Stimulated activated CD4-positive, alpha-beta T cell treated with anti-CD3 and anti-CD28 coated beads, Interleukin-1b, Interleukin-23, amount 100 ng/mL, for 1 hour (primary cell): Measurements from ENCODE around the gene FLT1.

Source experiments
- DNase-seq, 2 donors: peaks; one replicate each; pipeline ENCODE4 v3.0.0-alpha.2; 2020; ENCODE audit warnings: low read depth in 2 of 2

FLT1 gene

DNA sequence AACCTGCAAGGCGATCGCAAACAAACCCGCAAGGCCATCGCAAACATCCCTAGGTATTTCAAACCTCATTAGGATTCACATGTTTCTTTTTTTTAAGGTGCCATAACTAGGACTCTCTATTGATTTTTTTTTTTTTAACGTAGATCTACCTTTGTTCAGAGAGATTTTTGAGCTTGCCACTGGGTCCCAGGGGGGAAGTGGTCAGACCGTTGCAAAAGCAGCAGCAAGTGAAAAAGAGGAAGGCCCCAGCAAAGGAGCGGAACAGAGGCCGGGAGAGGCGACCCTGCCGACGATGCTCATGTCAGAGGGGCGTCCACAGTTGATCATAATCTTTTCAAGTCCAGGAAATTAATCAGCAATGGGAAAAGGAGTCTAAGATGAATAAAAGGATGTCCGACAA is 32.7 kb upstream of the FLT1 start:
- DNase-seq: no peak

DNA sequence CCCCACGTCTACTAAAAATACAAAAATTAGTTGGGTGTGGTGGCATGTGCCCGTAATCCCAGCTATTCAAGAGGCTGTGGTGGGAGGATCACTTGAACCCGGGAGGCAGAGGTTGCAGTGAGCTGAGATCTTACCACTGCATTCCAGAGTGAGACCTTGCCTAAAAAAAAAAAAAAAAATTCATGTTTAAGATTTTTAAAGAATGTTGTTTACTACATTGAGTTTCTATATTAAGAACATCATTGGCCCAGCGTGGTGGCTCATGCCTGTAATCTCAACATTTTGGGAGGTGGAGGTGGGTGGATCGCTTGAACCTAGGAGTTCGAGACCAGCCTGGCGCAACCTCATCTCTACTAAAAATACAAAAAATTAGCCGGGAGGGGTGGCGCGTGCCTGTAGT is 31.9 kb upstream of the FLT1 start:
- no peak for DNase-seq

DNA sequence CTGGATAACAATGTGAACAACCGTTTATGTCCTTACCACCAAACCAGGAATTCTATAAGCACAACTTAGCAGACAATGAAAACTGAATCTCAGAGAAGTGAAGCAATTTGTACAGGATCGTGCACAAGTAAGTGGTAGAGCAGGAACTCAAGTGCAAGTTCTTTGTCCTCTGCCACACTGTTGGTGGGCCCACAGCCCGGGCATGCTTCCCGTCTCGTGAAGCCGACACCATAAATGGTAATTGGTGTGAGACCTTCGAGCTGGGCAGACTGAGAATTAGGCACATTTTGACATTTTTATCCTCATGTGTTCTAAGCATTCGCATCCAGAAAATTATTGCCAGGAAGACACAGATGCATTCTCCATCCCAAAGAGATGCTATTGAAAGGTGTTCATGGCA is 27.9 kb upstream of the FLT1 start:
- DNase-seq: no peak

DNA sequence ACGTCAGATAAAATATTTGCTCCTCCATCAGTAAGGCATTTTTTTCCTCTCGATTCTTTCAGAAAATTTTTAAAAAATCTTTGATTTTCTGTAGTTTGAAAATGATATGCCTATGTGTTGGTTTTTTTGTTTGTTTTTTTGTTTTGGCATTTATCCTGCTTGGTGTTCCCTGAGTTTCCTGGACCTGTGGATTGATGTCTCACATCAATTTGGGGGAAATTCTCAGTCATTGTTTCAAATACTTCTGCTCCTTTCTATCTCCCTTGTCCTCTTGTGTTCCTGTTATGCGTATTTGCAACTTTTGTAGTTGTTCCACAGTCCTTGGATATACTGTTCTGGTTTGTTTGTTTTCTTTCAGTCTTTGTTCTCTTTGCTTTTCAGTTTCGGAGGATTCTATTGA is 18.8 kb upstream of the FLT1 start:
- DNase-seq: no peak

DNA sequence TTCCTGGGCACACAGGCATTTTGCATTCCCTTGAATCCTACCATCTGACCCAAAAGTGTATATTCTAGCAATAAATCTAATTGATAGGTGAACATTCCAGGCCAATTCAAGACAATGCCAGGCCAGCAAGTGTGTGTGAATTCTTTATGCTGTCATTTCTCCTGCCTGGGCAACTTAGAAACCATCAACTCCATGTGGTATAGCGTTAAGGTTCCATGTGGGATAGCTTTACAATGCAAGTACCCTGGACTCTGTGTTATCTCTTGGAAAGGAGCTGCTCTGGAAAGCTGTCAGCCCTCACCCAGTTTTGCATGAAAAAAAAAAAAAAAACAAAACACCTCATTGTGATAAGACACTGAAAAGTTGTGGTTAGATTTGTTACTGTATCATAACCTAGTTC is 15.6 kb upstream of the FLT1 start:
- DNase-seq: no peak

DNA sequence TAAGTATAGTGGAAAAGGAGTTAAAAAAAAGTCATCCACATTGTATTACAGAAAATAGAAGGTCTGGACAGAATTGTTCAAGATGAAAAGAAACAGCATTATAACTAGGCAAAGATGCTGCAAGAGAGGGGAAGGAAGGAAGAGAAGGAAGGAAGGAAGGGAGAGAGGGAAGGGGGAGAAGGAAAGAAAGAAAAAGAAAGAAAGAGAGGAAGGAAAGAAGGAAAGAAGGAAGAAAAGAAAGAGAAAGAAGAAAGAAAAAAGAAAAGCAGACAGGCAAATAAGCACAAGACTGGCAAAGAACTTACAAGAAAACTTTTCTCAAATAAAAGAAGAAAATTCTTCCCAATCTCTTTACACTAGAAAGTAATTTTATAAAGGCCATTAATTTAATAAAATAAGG is 15.1 kb upstream of the FLT1 start:
- DNase-seq: no peak

DNA sequence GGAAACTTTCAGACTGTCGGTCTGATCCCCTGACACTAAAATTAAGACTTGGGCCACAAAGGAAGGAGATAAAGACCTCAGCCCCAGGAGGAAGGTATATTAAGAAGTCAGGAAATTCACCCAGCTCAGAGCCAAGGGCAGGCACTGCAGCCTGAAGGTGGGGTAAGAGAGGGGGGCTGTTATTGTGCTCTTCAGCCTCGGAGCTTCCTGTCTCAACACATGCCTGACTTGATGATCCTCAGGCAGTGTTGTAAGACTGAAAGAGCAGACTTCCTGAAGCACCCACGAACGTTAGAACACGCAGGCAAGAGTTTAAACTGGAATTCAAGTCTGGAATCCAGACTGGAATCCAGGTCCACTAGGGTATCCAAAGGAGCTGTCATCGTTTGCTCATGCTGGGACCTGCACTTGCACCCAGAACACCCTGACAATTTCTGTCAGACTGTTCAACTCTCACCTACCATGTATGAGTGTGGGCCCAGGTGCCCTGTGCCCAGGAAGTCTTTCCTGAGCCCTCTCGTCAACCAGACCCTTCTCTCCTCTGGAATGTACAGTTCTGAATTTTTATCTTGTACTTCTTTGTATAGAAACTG is 10.7 kb upstream of the FLT1 start:
- DNase-seq: no peak

DNA sequence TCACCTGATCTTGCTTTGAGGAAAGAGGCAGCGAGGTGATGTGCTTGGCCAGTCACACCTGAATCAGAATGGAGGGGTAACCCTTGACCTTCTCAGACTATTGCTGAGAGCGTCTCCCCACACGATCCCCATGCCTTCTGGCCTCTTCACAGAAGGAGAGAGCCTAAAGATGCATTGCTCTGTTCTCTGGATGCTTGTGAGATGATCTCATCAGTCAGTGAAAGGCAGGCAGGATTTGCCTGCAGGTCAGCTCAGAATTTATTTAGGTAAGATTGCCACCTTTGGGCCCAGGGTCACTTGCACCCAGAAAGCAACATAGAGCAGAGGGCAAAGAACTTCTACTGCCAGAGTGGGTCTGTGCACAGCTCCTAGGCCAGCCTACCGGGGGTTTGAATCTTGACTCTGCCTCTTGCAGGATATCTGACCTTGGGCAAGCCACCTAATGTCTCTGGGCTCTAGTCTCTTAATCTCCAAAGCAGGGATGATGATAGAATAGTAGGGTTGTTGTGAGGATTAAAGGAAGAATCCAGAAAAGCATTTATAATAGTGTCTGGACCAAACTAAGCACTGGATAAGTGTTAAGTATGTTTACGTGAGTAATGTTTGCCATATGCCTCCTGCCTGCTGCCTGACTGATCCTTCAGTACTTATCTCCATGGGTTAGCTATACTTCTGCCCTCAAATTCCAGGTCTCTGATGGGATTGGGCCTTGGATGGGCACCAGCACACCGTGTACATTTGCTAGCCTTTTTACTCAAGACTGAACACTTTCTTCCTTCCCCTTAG is 8.4 kb upstream of the FLT1 start:
- no peak for DNase-seq

DNA sequence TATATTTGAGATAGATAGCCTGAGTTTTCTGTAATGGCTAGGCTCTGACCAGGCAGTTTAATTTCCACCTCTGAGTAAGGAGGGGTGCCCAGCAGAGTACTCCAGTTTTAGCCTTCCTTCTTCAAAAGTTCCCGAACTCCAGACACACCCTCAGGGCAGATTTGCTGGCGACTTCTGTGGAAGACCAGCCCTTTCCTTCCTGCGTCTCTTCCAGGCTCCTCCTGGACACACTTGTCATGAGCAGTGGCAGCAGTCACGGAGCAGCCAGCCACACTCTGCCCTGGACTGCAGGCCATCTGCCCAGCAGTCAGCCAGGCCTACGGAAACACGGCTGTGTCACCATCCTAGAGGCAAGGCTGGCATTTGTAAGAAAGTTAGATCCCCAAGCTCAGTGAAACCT is 6.6 kb upstream of the FLT1 start:
- DNase-seq: no peak

DNA sequence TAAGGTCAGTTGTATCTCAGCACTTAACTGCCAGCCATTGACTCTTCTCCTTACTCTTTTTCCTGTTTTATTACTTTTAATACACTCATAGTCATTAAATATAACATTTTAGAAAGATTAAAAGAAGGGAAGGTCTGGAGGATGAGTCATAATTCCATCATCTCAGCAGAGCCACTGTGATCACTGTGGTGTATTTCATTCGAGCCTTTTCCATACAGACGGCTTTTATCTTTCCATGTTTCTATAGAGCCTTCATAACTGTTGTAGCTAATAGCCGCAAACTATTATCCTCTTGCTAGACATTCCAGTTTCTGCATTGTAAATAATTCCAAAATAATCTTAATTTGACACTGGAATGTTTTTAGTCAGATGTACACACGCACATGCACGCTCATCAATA is 4.7 kb upstream of the FLT1 start:
- DNase-seq: no peak

DNA sequence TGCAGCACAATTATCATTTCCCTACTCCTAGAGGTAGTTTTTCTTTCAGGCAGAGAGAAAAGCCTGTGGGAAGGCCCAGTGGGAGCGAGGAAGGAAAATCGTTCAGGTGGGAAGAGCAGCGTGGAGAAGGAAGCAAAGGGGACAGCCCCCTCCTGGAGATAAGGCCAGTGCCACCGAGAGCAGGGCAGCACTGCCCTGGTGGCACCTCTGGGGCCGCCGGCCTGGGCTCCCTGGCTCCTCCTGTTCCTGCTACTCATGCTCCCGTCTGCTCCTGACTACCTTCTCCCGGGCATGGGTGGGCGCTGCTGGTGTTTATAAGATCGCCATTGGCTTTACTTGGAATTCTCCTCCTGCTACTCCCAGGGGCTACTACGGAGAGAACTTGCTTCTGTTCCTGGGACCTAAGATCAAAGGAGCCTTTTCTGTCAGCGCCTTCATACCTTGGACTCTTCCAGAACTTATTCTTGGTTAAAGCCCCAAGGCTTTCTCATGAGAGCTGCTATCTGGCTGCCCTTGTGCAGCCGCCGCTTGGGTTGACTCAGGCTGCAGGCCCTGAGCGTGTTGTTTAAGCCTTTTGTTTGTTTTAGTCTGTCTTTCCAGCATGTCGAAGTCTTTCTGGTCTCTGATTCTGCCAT is 3.7 kb upstream of the FLT1 start:
- no peak for DNase-seq

DNA sequence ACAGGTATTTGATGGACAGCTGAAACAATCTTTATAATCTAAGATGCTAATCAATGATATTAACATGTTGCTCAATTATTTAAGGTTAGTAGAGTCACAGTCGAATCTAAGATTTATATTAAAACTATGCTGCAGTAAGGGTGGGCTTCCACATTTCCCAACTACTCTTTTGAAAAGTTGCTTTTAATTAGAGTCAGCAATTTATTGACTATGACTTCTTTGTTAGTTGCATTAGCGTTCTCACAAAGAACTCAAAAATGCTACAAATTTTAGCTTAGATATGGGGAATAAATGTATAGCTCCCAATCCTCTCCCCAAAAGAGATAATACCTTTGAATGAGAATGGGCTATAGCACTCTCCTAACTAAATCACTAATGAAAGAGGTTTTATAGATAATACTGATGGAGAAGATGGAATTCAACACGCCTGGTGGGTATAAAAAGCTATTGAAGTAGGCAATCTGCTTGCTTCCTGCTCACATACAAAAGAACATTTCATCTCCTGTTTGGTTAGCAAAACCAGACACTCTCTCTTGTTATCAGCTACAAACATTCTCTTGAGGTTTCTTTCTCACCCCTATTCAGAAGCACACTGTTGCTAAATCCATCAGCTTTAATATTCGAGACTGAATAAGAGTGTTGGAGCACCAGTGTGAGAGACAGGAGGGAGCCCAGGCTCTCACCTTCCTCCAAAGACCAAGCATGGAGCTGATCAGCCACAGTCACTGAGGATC is 2.4 kb upstream of the FLT1 start:
- DNase-seq: no peak

DNA sequence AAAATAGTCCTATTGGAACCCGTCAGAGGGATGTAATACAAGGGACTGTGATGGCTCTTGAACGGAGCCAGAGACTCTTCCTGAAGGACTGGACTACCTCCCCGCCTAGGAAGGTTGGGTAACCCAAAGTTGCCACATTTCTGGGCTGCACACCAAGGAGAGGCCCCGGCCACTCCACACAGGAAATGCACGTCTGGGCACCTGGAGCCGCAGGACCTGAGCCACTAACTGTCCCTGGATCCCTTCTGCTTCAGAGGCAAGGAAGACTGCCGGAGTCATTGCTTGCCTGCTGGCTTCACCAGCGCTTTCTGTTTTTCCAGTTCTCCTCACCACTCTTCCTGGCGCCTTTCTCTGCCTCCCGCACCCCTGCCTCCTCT is 1.2 kb upstream of the FLT1 start:
- DNase-seq: no peak

DNA sequence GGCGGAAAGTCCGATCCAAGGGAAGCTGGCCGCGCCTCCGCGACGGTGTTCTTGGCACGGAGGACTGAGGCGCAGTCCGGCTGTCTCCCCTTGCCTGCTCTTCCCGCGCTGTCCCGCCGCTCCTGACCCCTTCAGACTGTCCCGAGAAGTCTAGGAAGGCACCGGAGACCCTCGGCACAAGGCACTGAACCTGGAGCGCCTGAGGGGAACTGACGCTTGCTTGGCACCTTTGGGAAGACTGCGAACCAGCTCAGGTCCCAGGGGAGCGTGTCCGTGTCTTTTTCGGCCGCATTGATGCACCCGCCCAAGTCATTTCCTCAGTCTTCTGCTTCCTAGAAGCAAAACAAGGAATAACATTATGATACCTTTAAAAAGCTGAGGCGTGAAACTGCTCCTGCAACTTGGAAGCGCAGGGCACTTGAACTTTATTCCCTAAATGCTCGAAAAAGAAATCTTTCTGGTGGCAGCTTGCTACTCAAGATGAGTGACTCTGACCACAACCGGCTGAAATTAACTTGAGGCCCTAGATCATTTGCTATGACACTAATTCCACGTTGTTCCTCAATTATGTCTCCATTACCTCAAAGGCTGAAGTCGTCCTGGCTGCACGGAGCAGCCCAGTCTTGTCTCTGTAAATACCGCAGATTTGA is 735 bp upstream of the FLT1 start:
- DNase-seq: no peak

DNA sequence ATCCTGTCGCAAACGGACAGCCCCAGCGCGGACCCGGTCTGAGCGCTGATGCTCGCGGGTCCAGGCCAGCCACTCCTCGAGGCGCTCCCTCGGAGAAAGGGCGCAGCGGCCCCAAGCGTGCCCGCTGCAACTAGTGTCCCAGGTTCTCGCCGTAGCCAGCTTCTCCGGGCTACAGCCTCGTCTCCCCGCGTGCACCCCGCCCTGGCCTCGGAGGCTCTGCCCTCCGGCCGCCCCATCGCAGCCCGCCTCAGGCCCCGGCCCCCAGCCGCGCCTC is 487 bp downstream of the FLT1 start:
- DNase-seq: no peak

DNA sequence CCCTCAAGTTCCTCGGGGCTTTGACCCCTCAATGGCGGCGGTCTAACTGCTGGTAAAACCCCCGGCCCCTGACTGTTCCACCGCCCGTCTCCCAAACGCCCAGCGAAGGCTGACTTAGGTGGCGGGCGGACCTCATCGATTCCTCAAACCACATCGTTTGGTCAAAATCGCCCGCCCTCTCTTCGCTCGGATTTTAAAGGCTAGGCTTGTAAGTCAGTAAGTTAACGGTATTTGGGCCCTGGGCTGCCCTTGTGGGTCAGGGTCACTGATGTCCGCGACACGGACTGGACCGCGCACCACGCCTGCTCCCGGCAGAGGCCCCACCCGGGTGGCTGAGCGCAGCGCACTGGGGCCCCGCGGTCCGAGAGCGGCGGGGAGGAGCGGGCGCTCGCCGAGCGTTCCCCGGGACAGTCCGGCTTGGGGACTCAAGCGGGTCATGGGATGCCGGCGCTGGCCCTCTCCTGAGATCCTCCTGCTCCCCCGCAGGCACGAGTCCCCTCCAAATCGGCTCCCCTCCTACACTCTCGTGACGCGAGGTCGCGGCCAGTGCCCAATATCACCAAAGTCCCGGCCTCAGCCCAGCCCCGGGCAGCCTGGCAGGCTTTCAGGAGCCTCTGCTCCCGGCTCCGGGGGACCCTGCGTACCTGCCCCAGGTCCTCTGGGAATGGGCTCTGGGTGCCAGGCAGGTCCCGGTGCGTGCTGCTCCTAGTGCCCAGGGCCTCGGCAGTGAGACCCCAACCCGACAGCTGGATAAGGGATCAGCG is 1.0 kb downstream of the FLT1 start:
- no peak for DNase-seq

DNA sequence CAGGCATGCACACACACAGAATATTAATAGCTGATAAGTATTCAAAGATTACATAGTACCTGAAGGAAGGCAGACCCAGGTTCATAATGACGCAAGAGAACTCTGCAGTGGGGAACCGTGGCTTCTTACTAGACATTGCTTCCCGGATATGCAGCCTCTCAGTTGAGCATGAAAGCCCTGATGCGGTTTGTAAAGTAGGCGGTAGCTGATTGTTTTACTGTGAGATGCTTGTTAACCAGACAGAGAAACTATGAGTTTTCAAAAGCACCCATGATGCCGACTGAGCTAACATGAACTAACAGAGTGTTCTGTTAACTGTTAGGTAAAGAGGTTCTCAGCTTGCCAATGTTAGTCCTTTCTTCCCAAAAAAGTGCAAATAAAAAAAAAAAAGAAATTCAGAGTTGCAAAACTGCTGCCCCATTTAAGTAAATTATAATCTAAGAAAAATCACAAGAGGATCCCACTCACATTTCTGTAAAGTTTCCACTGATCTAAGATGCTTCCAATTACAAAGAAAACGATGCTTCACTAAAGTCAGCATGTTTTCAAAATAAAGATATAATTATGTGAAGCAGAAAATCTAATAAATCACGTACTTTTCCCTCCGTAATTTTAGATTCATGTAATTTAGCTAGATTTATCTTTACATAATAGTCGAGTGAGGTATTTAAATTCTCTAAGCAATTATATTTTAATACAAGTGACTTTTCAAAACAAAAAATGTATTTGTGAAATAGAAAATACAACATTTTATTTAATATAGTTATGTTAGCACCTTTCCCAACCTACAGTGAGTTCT is 2.2 kb downstream of the FLT1 start:
- no peak for DNase-seq

DNA sequence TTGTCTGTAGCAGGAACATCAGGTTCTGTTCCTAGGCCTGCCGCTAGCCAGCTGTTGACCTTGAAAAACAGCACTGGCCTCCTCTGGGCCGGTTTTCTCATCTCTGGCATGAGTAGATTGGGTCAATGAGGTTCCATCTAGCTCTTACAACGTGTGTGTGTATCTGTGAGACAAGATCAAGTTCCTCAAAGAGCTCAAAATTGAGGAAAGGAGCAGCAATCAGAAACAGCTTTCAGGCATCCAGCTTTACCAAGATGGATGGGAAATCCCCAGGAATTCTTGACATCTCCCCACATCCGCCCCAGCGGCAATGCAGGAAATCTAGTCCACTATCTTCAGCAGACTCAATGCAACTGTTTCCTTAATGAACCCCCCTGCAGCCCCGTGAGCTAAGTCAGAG is 4.9 kb downstream of the FLT1 start:
- no peak for DNase-seq

DNA sequence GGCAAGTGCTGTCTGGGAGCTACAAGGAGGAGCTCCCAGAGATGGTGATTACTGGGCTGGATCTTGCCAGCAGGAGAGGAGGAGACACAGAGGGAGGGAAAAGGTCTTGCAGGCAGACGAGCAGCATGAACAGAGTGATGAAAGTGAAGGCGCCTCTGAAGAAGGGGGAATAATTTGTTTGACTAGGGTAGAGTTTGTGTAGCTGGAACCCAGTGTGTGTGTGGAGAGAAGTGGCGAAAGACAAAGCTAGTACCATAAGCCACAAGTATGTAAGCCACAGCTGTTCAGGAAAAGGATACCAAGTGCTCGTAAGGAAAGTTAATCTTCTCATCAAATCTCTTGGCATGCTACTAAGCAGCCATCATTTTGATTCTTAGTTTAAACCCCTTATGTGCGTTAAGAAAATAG is 5.4 kb downstream of the FLT1 start:
- DNase-seq: no peak

DNA sequence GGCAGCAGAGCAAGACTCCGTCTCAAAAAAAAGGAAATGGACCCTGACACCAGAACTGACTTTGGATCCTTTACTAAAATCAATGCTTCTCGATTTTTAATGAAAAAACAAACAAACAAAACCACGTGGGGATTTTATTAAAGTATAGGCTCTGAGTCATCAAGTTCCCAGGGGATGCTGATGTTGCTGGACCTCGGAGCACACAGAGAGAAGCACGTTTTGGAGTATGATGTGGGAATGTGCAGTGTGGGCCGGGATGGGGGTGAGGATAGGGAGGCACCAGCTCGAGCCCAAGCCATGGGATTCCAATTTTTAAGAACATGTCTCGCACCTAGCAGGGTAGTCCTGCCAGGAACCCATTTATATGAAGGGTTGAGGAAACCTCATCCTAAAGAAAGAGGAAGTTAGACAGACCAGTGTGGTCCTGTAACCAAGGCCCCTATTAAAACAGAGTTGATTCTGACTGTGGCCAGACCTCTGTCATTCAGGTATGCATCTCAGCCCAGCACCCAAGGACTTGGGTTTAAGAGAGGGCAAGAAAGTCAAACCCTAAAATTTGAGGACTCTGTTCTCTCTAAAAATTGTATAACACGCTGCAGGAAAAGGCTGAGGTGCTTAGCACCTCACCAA is 6.4 kb downstream of the FLT1 start:
- no peak for DNase-seq
